Stomach (tissue), 4 donors: ENCODE data around the gene CRAMP1.
A peak's percentile ranks its signal among the peaks of the same experiment; 100 is the strongest.

ENCODE experiments used
- CTCF ChIP-seq, 7 experiments: fragments of 450-650 bp in 4 of 7; fragments of 200-600 bp in 3 of 7; sonication (generic) in 3 of 7; IDR thresholded peaks; one replicate each; pipeline ENCODE4 v1.5.1; 2016 to 2019; ENCODE audit warnings: antibody characterized with exemption in 7 of 7, control low read depth in 2 of 7, mild to moderate bottlenecking in 1 of 7
- POLR2AphosphoS5 ChIP-seq, 3 donors: sonication (generic); formaldehyde crosslinking; IDR thresholded peaks; one replicate each; pipeline ENCODE4 v1.6.1; 2016; ENCODE audit warnings: antibody characterized with exemption in 3 of 3

- TF ChIP-seq CTCF (IDR thresholded peaks at IDR 0.05) (peak in 5 of 7 experiments; percentile 56 to 86 (median 80)), POLR2AphosphoS5 (IDR thresholded peaks at IDR 0.05) (no peak)
Observed at GRCh38 chr16:1723450-1724147, 111.4 kb downstream of the CRAMP1 start.
